ENCODE data around the gene CHCHD3. TPM values are rescaled to one million over a fixed set of nuclear protein-coding genes. Genes with fewer than 3 reads are reported as not detected.

The CHCHD3 gene
- total and polyA plus RNA-seq, 9 of the 15 experiments (the other 6 are each of a cell fraction or from before 2014, with no cell fraction given), result 66.2 to 279 (median 204) TPM

DNA sequence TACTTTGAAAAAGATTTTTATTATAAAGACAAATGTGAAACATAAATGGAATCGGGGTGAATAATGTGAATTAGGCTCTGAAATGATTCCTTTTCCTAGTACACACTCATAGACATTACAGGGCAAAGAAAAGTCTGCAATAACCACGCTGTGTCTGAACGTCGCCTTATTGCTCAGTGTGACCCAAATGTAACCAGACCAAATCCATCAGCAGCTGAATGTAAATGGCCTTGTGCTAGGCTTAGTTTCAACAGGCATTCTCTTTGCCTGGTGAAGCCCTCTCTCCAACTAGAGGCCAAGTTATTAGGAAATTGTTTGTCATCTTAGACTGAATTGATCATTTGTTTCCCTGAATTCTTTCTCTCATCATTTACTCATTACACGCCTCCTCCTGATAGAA is 225.5 kb downstream of the CHCHD3 start (continued):
- TF ChIP-seq, protein P1, sequence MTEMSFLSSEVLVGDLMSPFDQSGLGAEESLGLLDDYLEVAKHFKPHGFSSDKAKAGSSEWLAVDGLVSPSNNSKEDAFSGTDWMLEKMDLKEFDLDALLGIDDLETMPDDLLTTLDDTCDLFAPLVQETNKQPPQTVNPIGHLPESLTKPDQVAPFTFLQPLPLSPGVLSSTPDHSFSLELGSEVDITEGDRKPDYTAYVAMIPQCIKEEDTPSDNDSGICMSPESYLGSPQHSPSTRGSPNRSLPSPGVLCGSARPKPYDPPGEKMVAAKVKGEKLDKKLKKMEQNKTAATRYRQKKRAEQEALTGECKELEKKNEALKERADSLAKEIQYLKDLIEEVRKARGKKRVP (CRISPR knock-in tag; IDR thresholded peaks at IDR 0.05), result no peak
- no peak for TF ChIP-seq ZC3H4 (CRISPR knock-in tag; IDR thresholded peaks at IDR 0.05; ENCODE audit: borderline replicate concordance)
- no peak for TF ChIP-seq ZBTB1 (CRISPR knock-in tag; IDR thresholded peaks at IDR 0.05; ENCODE audit: borderline replicate concordance, low read depth)
- TF ChIP-seq, protein P2, sequence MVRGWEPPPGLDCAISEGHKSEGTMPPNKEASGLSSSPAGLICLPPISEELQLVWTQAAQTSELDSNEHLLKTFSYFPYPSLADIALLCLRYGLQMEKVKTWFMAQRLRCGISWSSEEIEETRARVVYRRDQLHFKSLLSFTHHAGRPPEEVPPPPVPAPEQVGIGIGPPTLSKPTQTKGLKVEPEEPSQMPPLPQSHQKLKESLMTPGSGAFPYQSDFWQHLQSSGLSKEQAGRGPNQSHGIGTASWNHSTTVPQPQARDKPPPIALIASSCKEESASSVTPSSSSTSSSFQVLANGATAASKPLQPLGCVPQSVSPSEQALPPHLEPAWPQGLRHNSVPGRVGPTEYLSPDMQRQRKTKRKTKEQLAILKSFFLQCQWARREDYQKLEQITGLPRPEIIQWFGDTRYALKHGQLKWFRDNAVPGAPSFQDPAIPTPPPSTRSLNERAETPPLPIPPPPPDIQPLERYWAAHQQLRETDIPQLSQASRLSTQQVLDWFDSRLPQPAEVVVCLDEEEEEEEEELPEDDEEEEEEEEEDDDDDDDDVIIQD (CRISPR knock-in tag; IDR thresholded peaks at IDR 0.05), result no peak
- TF ChIP-seq HLTF (IDR thresholded peaks at IDR 0.05), result no peak
- TF ChIP-seq ELK1 (CRISPR knock-in tag; IDR thresholded peaks at IDR 0.05), result no peak
- no peak for TF ChIP-seq ZNF764 (CRISPR knock-in tag; IDR thresholded peaks at IDR 0.05; ENCODE audit: low read depth)
- no peak for TF ChIP-seq HMG20A (CRISPR knock-in tag; conservative IDR thresholded peaks at IDR 0.05)

DNA sequence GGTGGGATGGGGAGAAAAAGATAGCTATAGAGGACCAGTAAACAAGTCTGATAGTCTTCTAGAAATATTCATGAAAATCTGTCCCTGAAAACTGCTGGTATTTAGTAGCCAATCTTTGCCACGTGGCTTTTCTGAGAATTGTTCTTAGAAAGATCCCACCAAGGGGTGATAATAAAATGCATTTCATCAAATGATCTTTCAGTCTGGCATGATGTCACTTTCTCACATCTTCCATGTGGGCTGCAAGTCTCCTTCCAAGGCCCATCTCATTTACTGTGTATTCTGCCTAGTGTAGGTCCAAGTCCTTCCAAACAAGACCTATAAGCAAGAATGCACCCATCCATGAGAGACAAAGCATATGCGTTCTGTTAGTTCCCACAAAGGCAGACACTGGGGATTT is 226.0 kb downstream of the CHCHD3 start:
- no peak overlapping the region for H2AFZ ChIP-seq (ENCODE audit: low read depth, low read length)

More for the DNA sequence above, 226.0 kb downstream of the CHCHD3 start:
- H3K4me2 ChIP-seq (ENCODE audit: insufficient read depth, low read length), result no peak overlapping the region
- DNase-seq (ENCODE audit: extremely low read depth in 1 of 4, low spot score in 3 of 4) (no peak), FAIRE-seq (no peak), ATAC-seq (no peak)
- no peaks in the 10 kb centered on the region for H3K4me1 ChIP-seq (replicated peaks in 1 of 2; ENCODE audit: control insufficient read depth in 2 of 2, insufficient read depth in 2 of 2, low read length in 2 of 2)
- 79% methylated on average over 2 of the region's 2 CpGs for WGBS (ENCODE audit: insufficient coverage, low coverage, missing lambda C conversion rate)
- H4K20me1 ChIP-seq (replicated peaks; ENCODE audit: control insufficient read depth, insufficient read depth, low read length), result no peaks in the 10 kb centered on the region; the same call in 1 of the 2 replicates
- no peaks in the 10 kb centered on the region for H3K9me1 ChIP-seq (ENCODE audit: control insufficient read depth, insufficient read depth, low read length)
- BruUV-seq (replicated peaks), result no TSS peak
- no peaks in the 10 kb centered on the region for H3K27me3 ChIP-seq (ENCODE audit: control insufficient read depth in 2 of 2, insufficient read depth in 2 of 2, low read length in 2 of 2)
- peaks cover 7% of the 10 kb centered on the region; the same call in 2 of the 3 replicates for H3K36me3 ChIP-seq (ENCODE audit: control insufficient read depth, insufficient read depth, low read length)
- no peak overlapping the region for H3K4me3 ChIP-seq
- in situ Hi-C loops (cut with MboI), result no loop called here
- TF ChIP-seq CBFB (CRISPR knock-in tag; IDR thresholded peaks at IDR 0.05) (no peak), NR3C1 (CRISPR knock-in tag; IDR thresholded peaks at IDR 0.05) (no peak), MEIS2 (IDR thresholded peaks at IDR 0.05; ENCODE audit: partially characterized antibody) (no peak), MAFF (IDR thresholded peaks at IDR 0.05; ENCODE audit: low read length) (no peak)
- intact Hi-C loops (cut with micrococcal nuclease), result no loop called here
- ChIA-PET CTCF (ENCODE audit: low intra/inter-chr PET ratio) (no interaction called here), POLR2A (no interaction called here)
- no peak overlapping the region for H3K27ac ChIP-seq (ENCODE audit: extremely low read depth, low read depth, low read length)
- H3K9me3 ChIP-seq (replicated peaks; ENCODE audit: control insufficient read depth, insufficient read depth, low read depth, low read length), result no peaks in the 10 kb centered on the region
- H3K79me2 ChIP-seq (ENCODE audit: control insufficient read depth, insufficient read depth, low read length), result no peaks in the 10 kb centered on the region
- no peak overlapping the region for H3K9ac ChIP-seq (ENCODE audit: insufficient read depth in 1 of 2, low read depth in 2 of 2, low read length in 2 of 2)

All from K562 (cell line).